HTERT RPE-1 (cell line): Measurements from ENCODE around the gene LTBP2.
"Not testable (repeated sequence)": the region's sequence is repeated elsewhere in the genome, so short reads cannot be mapped to it uniquely, and the experiment has no call there.

Experiments used
- in situ Hi-C: fragments of 300-500 bp; cut with MboI; formaldehyde crosslinking; loops from 4 replicates; pipeline ENCODE4 v1.14.3; 2020; ENCODE audit warnings: low sequenced_read_pairs

LTBP2 gene

DNA sequence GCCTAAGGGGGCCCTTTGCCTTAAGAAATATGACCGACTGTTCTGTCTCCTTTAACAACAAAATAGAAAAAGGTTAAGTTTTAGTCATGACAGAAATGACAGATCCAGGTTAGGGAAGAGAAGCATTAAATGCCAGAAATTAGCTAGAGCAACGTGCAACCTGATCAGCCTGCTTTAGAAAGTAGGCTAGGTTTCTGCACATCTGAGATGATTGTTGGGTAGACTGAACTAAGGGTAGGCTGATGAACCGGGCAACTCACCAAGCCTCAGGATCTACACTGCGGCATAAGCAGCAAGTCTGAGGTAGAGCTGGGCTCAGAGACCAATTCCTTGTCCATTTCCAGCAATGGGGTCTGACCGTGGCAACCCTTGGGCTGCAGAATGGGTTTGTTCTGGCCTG lies 148.3 kb downstream of the LTBP2 start:
- in situ Hi-C loops: no loop called here

DNA sequence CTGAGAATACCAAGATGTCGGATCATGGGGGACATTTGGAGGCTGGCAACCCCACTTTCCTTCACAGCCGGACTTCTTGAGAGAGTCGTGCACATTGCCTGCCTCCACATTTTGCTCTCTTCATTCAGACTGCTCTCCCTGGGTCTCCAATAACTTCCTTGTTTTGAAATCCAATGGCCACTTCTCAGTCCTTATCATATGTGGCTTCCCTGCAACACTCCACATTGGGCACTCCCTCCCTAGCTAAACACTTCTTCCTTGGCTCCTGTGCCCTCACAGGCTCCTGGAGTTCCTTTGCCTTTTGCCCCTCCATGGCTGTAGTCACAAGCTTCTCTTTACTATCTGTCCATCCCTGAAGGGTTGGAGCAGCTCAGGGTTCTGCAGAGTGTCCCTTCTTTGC lies 149.0 kb downstream of the LTBP2 start:
- in situ Hi-C loops: no loop called here

GRCh38 chr14:74459976-74460375 lies 152.1 kb downstream of the LTBP2 start:
- in situ Hi-C loops: no loop called here

DNA sequence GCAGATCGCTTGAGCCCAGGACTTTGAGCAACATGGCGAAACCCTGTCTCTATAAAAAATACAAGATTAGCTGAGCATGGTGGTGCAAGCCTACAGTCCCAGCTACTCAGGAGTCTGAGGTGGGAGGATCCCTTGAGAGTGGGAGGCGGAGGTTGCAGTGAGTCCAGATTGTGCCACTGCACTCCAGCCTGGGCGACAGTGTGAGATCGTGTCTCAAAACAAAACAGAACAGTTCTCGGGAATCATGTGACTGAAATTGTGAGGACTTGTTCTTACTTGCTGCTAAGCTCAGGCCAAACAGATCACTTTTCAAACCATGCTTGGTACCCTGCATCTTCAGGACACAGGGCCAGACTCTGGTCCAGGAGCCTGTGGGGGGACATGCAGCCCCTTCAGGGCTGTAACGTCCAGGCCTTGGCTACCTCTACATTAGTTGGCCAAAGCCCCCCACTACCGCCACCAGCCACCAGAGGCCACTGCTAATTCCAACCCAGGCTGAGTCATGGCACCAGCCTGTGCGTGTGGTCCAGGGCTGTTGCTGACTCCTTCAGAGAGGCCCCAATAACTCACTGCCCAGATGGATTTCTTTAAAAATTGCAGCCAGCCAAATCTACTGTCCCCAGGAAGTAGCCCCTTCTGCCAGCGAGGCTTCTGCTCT lies 152.6 kb downstream of the LTBP2 start:
- in situ Hi-C loops: no loop called here

GRCh38 chr14:74457565-74457895 lies 154.5 kb downstream of the LTBP2 start:
- in situ Hi-C loops: no loop called here

DNA sequence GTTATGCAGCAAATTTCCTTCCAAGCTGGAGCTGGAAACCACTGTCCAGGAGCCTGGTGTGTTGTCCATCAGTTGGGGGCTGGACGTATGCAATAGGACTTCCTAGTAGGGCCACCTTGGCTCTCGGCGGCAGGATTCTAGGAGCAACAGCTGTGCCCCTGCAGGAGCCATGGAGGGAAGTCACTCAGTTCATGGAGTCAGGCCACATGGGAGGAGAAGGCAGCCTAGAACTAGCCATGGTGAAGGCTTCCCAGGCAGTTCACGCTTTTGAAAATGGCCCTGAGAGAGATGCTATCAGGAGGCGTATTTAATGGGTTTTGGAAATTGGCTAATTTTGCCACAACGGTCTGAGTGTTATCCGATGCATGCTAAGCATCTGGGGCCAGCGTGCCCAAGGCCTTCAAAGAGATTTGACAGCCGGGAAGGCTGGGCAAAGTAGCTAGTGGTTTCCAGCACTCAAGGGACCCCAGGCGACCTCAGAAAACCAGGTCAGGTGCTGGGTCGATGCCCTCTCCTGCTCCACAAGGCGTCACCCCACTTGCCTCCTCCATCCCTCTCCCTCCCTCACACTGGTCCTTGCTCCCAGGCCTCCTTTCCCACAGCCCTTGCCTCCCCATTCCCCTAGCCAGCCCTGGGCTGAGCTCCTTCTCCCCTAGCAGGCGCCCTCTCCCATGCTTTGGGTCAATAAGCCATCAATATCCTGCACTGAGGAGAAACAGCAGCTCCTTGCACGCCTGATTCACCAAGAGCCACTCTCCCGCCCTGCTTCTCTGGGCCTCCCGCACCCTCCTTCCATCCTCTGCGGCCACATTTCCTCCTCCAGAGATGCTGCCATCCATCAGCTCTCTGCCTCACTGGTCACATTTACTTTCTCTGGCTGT lies 155.1 kb downstream of the LTBP2 start:
- in situ Hi-C loops: no loop called here

DNA sequence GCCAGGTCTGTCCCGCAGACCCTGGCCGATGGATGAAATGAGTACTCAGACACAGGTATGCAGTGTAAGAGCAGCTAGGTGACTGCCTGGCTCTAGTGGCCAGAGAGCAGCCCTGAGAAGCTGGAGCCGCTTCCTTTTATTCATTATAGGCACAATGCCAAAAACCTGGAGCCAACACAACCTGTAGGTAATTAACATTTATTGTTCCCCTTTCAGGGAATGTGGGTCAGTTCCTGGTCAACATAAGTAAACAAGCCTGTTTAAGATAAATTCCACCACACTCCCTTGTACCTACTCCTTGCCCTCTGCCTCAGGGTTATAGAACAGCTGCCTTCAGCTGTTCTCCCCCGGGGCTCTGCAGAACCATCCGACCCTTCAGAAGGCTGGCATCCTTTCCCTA lies 157.6 kb downstream of the LTBP2 start:
- in situ Hi-C loops: not testable (repeated sequence)
